ENCODE results near the gene LITAF. TPM values are rescaled to one million over a fixed set of nuclear protein-coding genes. Genes with fewer than 3 reads are reported as not detected.

The LITAF gene
- total RNA-seq, 1 experiment from 2014 or later: 84.2 TPM

- Histone ChIP-seq H3K79me2 (ENCODE audit: insufficient read depth, low read length) (no peaks in the 10 kb centered on the region), H3K27me3 (ENCODE audit: insufficient read depth, low read length) (no peaks in the 10 kb centered on the region), H3K27ac (ENCODE audit: low read depth, low read length) (no peak overlapping the region), H3K36me3 (ENCODE audit: control insufficient read depth in 1 of 2, insufficient read depth in 2 of 2, low read length in 2 of 2) (peaks cover 2 to 3% of the 10 kb centered on the region in 2 experiments; a peak in 2 of 4 replicates), H3K9me3 (ENCODE audit: control insufficient read depth in 1 of 2, insufficient read depth in 1 of 2, low read depth in 1 of 2, low read length in 2 of 2) (no peaks in the 10 kb centered on the region), H3K4me3 (replicated peaks in 1 of 2; ENCODE audit: low read depth in 1 of 2, low read length in 2 of 2) (no peak overlapping the region), H3K4me2 (ENCODE audit: low read length) (no peak overlapping the region), H3K9me2 (ENCODE audit: insufficient read depth) (no peaks in the 10 kb centered on the region), H3K9ac (ENCODE audit: low read length) (no peak overlapping the region), H2AFZ (ENCODE audit: low read depth, low read length, poor library complexity, severe bottlenecking) (no peak overlapping the region), H4K20me1 (ENCODE audit: insufficient read depth) (no peaks in the 10 kb centered on the region), H3K4me1 (ENCODE audit: control insufficient read depth in 1 of 2, insufficient read depth in 2 of 2, low read length in 2 of 2) (peaks cover 0 to 6% of the 10 kb centered on the region in 2 experiments; a peak in 1 of 4 replicates)
- DNase-seq (ENCODE audit: low read depth, low spot score) (no peak), ATAC-seq (no peak)
- intact Hi-C loops (cut with micrococcal nuclease): no loop called here
- ChIA-PET POLR2A (no interaction called here), CTCF (no interaction called here), RAD21 (ENCODE audit: low non-redundant PET in 1 of 2, low total read pairs in 2 of 2, uncharacterized antibody in 2 of 2, unreplicated experiment in 2 of 2) (no interaction called here)
- no TSS peak for BruUV-seq (replicated peaks)
- no peak for TF ChIP-seq EZH2phosphoT487 (IDR thresholded peaks at IDR 0.05; ENCODE audit: borderline replicate concordance)
- TF ChIP-seq SP1 (IDR thresholded peaks at IDR 0.05; ENCODE audit: low read depth): no peak
- no peak for TF ChIP-seq POLR2AphosphoS5 (IDR thresholded peaks at IDR 0.05; ENCODE audit: low read depth, low read length)
- no peak for TF ChIP-seq CEBPB (IDR thresholded peaks at IDR 0.05; ENCODE audit: low read depth)
- TF ChIP-seq ELF1 (IDR thresholded peaks at IDR 0.05; ENCODE audit: borderline replicate concordance, low read depth): no peak
- TF ChIP-seq CTCF (IDR thresholded peaks at IDR 0.05 in 2 of 3, conservative IDR thresholded peaks at IDR 0.05 in 1 of 3; ENCODE audit: borderline replicate concordance in 1 of 3, insufficient read depth in 1 of 3, low read depth in 2 of 3, low read length in 2 of 3): no peak
Measured at GRCh38 chr16:11543661-11544393, 42.9 kb downstream of the LITAF start.

All from HCT116 (cell line).